ENCODE measurements around the gene CLEC18B.
"Not testable (repeated sequence)": the region's sequence is repeated elsewhere in the genome, so short reads cannot be mapped to it uniquely, and the experiment has no call there.

DNA sequence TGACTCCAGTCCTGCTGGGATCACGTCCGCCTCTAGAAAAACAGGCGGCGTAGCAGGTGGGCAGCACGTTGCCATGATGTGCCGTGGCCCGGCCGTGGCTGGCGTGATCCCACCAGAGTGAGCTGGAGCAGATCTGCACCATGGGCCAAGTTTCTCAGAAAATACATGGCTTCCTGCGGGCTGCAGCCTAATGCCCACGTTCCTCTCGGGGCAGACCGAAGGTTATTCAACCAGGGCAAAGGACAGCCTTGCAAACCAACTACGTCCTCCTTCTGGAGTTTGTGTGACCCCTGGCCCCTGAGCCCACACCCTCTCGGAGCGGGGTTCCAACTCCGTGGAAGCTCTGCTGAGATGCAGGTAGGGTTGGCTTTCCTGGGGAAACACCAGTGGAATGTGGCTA lies 808 bp upstream of the CLEC18B start:
- TF ChIP-seq, protein P1, sequence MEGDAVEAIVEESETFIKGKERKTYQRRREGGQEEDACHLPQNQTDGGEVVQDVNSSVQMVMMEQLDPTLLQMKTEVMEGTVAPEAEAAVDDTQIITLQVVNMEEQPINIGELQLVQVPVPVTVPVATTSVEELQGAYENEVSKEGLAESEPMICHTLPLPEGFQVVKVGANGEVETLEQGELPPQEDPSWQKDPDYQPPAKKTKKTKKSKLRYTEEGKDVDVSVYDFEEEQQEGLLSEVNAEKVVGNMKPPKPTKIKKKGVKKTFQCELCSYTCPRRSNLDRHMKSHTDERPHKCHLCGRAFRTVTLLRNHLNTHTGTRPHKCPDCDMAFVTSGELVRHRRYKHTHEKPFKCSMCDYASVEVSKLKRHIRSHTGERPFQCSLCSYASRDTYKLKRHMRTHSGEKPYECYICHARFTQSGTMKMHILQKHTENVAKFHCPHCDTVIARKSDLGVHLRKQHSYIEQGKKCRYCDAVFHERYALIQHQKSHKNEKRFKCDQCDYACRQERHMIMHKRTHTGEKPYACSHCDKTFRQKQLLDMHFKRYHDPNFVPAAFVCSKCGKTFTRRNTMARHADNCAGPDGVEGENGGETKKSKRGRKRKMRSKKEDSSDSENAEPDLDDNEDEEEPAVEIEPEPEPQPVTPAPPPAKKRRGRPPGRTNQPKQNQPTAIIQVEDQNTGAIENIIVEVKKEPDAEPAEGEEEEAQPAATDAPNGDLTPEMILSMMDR (conservative IDR thresholded peaks at IDR 0.05; ENCODE audit: low read depth, low read length): not testable (repeated sequence)
- TF ChIP-seq EZH2phosphoT487 (IDR thresholded peaks at IDR 0.05; ENCODE audit: borderline replicate concordance, low read length): not testable (repeated sequence)

Measured in PC-3 (cell line).